MM.1S (cell line): ENCODE measurements around the gene PLXND1.

Experiments used
- DNase-seq: peaks from one replicate; pipeline ENCODE4 v3.0.0-alpha.2; 2015
- H2AFZ ChIP-seq: fragments of 300-600 bp; sonication (generic); 2 replicates; pipeline ENCODE4 v1.6.0; 2016; ENCODE audit warnings: antibody characterized with exemption, low read length
- H3F3A ChIP-seq: fragments of 300-600 bp; sonication (generic); 2 replicates; pipeline ENCODE4 v1.6.1; 2016; ENCODE audit warnings: mild to moderate bottlenecking, antibody characterized with exemption, low read length, moderate library complexity, mixed read lengths; ENCODE audit not compliant: insufficient read depth
- H3K27ac ChIP-seq: fragments of 300-600 bp; sonication (generic); 2 replicates; pipeline ENCODE4 v1.5.1; 2016; ENCODE audit warnings: mild to moderate bottlenecking, low read length
- H3K27me3 ChIP-seq: fragments of 300-600 bp; sonication (generic); replicated peaks from 2 replicates; pipeline ENCODE4 v1.6.0; 2016; ENCODE audit warnings: low read length; ENCODE audit not compliant: insufficient read depth
- H3K36me3 ChIP-seq: fragments of 300-600 bp; sonication (generic); replicated peaks from 2 replicates; pipeline ENCODE4 v1.6.1; 2016; ENCODE audit warnings: mild to moderate bottlenecking, low read length, mixed read lengths; ENCODE audit not compliant: insufficient read depth
- H3K4me1 ChIP-seq: fragments of 300-600 bp; sonication (generic); 2 replicates; pipeline ENCODE4 v1.6.1; 2016; ENCODE audit warnings: low read length, mixed read lengths
- H3K4me2 ChIP-seq: fragments of 300-600 bp; sonication (generic); 2 replicates; pipeline ENCODE4 v1.6.0; 2016; ENCODE audit warnings: low read depth, low read length
- H3K4me3 ChIP-seq: fragments of 300-600 bp; sonication (generic); 2 replicates; pipeline ENCODE4 v1.5.1; 2016; ENCODE audit warnings: low read length, mixed read lengths
- H3K79me2 ChIP-seq: fragments of 300-600 bp; sonication (generic); 2 replicates; pipeline ENCODE4 v1.6.1; 2016; ENCODE audit warnings: mixed run types, low read length, mixed read lengths
- H3K9ac ChIP-seq: fragments of 300-600 bp; sonication (generic); 2 replicates; pipeline ENCODE4 v1.6.1; 2016; ENCODE audit warnings: low read length, mixed read lengths
- H3K9me2 ChIP-seq: fragments of 300-600 bp; sonication (generic); replicated peaks from 2 replicates; pipeline ENCODE4 v1.6.1; 2016; ENCODE audit warnings: mild to moderate bottlenecking, low read length, mixed read lengths; ENCODE audit not compliant: insufficient read depth
- H3K9me3 ChIP-seq: fragments of 300-600 bp; sonication (generic); replicated peaks from 2 replicates; pipeline ENCODE4 v1.6.1; 2016; ENCODE audit warnings: mild to moderate bottlenecking, low read length, mixed read lengths; ENCODE audit not compliant: insufficient read depth
- H4K20me1 ChIP-seq: fragments of 300-600 bp; sonication (generic); 2 replicates; pipeline ENCODE4 v1.6.1; 2016; ENCODE audit warnings: mild to moderate bottlenecking, low read length, moderate library complexity, mixed read lengths; ENCODE audit not compliant: insufficient read depth
- EZH2 ChIP-seq: fragments of 300-600 bp; sonication (generic); optimal IDR thresholded peaks from 2 replicates; pipeline ENCODE3; 2017; ENCODE audit warnings: low read depth, mild to moderate bottlenecking, antibody characterized with exemption, low read length, mixed read lengths
- EZH2phosphoT487 ChIP-seq: fragments of 300-600 bp; sonication (generic); IDR thresholded peaks from 2 replicates; pipeline ENCODE4 v1.6.1; 2018; ENCODE audit warnings: antibody characterized with exemption, low read length
- TF ChIP-seq, protein P1 (sequence below): fragments of 300-600 bp; sonication (generic); IDR thresholded peaks from 2 replicates; pipeline ENCODE4 v1.5.1; 2016; ENCODE audit warnings: antibody characterized with exemption, low read length, mixed read lengths

Gene PLXND1

DNA sequence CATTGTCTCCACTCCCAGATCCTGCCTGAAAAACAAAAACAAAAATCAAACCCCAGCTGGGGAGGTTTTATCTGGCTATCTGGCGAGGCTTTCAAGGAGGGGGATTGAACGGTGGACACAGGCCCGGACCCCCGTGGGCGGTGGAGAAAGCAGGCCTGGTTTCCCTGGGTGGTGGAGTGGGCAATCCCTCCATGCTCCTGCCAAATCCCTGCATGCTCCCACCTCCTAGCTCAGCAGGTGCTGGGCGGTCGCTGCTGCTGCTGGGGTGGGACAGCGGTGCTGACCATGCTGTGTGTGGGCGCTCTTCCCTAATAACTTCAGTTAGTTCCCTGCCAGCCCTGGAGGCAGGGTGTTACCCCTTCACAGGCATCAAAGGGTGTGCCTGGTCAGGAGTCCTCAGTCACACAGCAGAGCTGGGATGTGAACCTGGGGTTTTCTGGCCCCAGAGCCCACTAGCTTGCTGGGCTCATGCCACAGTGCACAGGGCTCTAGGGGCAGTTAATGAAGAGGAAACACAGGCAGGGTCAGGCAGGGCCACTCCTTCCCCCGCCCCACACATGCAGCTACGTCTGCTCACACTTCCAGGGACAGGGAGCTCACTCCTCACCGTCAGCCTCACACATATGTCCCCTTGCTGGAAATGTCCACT lies 15.9 kb upstream of the PLXND1 start:
- Histone ChIP-seq H3K79me2 (no peaks in the 10 kb centered on the region), H2AFZ (no peak overlapping the region), H3F3A (peaks cover 4% of the 10 kb centered on the region; the same call in 1 of the 2 replicates), H3K27ac (no peak overlapping the region), H3K4me2 (no peak overlapping the region), H3K27me3 (no peaks in the 10 kb centered on the region), H3K4me1 (peaks cover 5% of the 10 kb centered on the region), H3K9ac (no peak overlapping the region), H3K9me3 (no peaks in the 10 kb centered on the region), H3K36me3 (no peaks in the 10 kb centered on the region), H4K20me1 (no peaks in the 10 kb centered on the region), H3K9me2 (no peaks in the 10 kb centered on the region), H3K4me3 (no peak overlapping the region)
- TF ChIP-seq, protein P1, sequence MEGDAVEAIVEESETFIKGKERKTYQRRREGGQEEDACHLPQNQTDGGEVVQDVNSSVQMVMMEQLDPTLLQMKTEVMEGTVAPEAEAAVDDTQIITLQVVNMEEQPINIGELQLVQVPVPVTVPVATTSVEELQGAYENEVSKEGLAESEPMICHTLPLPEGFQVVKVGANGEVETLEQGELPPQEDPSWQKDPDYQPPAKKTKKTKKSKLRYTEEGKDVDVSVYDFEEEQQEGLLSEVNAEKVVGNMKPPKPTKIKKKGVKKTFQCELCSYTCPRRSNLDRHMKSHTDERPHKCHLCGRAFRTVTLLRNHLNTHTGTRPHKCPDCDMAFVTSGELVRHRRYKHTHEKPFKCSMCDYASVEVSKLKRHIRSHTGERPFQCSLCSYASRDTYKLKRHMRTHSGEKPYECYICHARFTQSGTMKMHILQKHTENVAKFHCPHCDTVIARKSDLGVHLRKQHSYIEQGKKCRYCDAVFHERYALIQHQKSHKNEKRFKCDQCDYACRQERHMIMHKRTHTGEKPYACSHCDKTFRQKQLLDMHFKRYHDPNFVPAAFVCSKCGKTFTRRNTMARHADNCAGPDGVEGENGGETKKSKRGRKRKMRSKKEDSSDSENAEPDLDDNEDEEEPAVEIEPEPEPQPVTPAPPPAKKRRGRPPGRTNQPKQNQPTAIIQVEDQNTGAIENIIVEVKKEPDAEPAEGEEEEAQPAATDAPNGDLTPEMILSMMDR, result no peak
- TF ChIP-seq EZH2phosphoT487, result no peak
- no peak for TF ChIP-seq EZH2
- DNase-seq, result no peak

DNA sequence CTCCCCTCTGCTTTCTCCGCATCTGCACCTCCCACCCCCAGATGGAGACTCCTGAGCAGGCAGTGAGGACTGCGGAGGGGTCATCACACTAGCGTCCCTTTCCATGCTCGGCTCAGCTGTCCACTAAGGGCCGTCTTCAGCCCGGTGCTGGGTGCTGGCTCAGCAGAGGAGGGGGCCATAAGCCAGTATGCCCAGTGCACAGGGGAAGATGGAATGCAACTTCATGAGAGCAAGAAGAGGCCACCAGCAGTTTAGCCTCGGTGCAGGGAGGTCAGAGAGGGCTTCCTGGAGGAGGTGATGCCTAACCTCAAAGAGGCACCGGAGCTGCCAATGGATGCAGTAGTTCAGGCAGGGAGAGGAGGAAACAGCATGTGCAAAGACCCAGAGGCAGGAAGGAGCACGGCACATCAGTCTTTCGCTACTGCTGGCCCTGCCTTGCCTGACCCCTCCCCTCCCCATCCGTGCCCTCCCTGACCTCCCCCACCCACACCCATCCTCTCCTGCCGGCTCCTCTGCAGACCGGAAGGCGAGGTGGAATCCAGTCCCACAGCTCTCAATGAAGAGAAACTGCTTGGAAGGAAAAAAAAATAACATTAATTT lies 15.2 kb upstream of the PLXND1 start:
- Histone ChIP-seq H3K27ac (no peak overlapping the region), H2AFZ (no peak overlapping the region), H3K9me2 (no peaks in the 10 kb centered on the region), H3K4me3 (no peak overlapping the region), H3K9ac (no peak overlapping the region), H3K9me3 (no peaks in the 10 kb centered on the region), H4K20me1 (no peaks in the 10 kb centered on the region), H3K36me3 (no peaks in the 10 kb centered on the region), H3K4me2 (no peak overlapping the region), H3K79me2 (no peaks in the 10 kb centered on the region), H3K4me1 (peaks cover 5% of the 10 kb centered on the region), H3F3A (no peaks in the 10 kb centered on the region), H3K27me3 (no peaks in the 10 kb centered on the region)
- no peak for TF ChIP-seq EZH2
- no peak for TF ChIP-seq EZH2phosphoT487
- TF ChIP-seq, protein P1, result no peak
- no peak for DNase-seq

DNA sequence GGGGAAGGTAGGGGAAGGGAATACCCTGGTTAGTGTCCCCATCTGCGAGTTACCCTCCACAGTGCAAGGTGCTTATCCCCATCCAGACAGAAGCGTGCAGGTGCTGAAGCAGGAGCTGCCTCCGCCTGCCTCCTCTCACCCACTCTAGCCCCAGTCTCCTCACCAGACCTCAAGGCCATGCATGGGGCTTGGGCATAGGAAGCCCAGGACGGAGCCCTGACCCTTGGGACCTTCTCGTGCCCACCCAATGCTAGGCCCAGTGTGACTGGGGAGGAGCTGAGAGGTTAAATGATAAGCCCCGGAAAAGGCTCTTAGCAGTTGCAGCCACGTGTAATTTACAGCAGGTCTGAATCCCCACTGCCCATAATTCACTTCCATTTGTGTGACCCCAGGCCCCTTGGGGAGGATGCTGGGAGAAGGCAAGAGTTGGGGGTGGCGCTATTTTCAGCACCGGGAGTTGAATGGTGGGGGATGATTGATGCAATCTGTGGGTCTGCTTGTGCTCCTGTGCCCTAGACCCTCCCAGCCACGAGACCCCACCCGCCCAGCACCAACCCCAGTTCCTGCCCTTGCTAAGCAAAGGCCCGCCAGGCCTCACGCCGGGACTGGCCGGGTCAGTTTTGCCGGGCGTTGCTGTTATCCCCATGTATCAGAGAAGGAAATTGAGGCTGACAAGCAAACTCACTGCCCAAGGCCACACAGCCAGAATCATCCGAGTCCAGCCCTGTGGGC lies 14.5 kb upstream of the PLXND1 start:
- no peaks in the 10 kb centered on the region for H4K20me1 ChIP-seq
- no peaks in the 10 kb centered on the region for H3K27me3 ChIP-seq
- no peak overlapping the region for H3K4me3 ChIP-seq
- H3K9ac ChIP-seq, result no peak overlapping the region
- H3K27ac ChIP-seq, result no peak overlapping the region
- no peak for DNase-seq
- H3K4me1 ChIP-seq, result no peaks in the 10 kb centered on the region
- H2AFZ ChIP-seq, result no peak overlapping the region
- no peaks in the 10 kb centered on the region for H3K9me3 ChIP-seq
- no peaks in the 10 kb centered on the region for H3F3A ChIP-seq
- TF ChIP-seq, protein P1, result no peak
- no peak for TF ChIP-seq EZH2
- TF ChIP-seq EZH2phosphoT487, result no peak
- H3K79me2 ChIP-seq, result no peaks in the 10 kb centered on the region
- no peak overlapping the region for H3K4me2 ChIP-seq
- no peaks in the 10 kb centered on the region for H3K36me3 ChIP-seq
- no peaks in the 10 kb centered on the region for H3K9me2 ChIP-seq
